ENCODE measurements around the gene TSPAN10. TPM values are rescaled to one million over a fixed set of nuclear protein-coding genes. Genes with fewer than 3 reads are reported as not detected.

The TSPAN10 gene
- total and polyA plus RNA-seq, 2 of the 8 experiments (the other 6 are each of a cell fraction or from before 2014, with no cell fraction given), result 0.99 to 1.1 TPM

DNA sequence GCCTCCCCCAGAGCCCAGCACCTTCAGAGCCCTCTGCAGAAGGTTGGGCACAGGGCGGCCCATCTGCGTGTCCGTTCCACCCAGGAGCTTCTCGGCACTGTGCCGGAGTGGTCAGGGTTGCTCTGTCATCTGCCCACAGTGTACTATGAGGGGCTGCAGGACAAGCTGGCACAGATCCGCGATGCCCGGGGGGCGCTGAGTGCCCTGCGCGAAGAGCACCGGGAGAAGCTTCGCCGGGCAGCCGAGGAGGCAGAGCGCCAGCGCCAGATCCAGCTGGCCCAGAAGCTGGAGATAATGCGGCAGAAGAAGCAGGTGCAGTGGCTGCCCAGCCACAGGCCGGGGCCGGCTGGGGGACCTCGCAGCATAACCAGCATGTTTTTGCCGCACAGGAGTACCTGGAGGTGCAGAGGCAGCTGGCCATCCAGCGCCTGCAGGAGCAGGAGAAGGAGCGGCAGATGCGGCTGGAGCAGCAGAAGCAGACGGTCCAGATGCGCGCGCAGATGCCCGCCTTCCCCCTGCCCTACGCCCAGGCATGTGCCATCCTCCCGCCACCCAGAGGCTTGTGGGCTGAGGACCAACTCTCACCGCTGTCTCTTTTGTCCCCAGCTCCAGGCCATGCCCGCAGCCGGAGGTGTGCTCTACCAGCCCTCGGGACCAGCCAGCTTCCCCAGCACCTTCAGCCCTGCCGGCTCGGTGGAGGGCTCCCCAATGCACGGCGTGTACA is 59.4 kb downstream of the TSPAN10 start (continued):
- TF ChIP-seq EZH2 (IDR thresholded peaks at IDR 0.05; ENCODE audit: low read depth, low read length, severe bottlenecking), result no peak
- TF ChIP-seq RXRA (IDR thresholded peaks at IDR 0.05; ENCODE audit: insufficient read depth, low read depth, low read length), result no peak
- no peak for TF ChIP-seq SIN3A (conservative IDR thresholded peaks at IDR 0.05 in 1 of 2, IDR thresholded peaks at IDR 0.05 in 1 of 2; ENCODE audit: low read depth in 1 of 2, low read length in 2 of 2)
- TF ChIP-seq BACH1 (IDR thresholded peaks at IDR 0.05; ENCODE audit: low read length), result no peak

Measured in H1 (cell line).